Esophagus muscularis mucosa (tissue), 4 donors: ENCODE data around the gene SLC51A. TPM values are rescaled to one million over a fixed set of nuclear protein-coding genes. Genes with fewer than 3 reads are reported as not detected.

Experiments used
- DNase-seq: peaks from one replicate; pipeline ENCODE4 v3.0.0-alpha.2; 2017; ENCODE audit errors: extremely low spot score
- H3K27ac ChIP-seq, 4 donors: fragments of 200-600 bp; sonication (generic); replicated peaks in 1 of 4; 1 replicate in 3 of 4; 2 replicates in 1 of 4; pipeline ENCODE4 v1.5.1; 2016 to 2019; ENCODE audit warnings: mild to moderate bottlenecking in 1 of 4
- H3K27me3 ChIP-seq, 4 donors: fragments of 200-600 bp; sonication (generic); one replicate each; pipeline versions ENCODE4 v1.5.1 to v1.6.0; 2016 to 2019
- H3K36me3 ChIP-seq, 4 donors: fragments of 200-600 bp; sonication (generic); one replicate each; pipeline ENCODE4 v1.5.1; 2016 to 2019
- H3K4me1 ChIP-seq, 4 donors: fragments of 200-600 bp; sonication (generic); one replicate each; pipeline ENCODE4 v1.5.1; 2016 to 2019
- H3K4me3 ChIP-seq, 4 donors: fragments of 200-600 bp; sonication (generic); 1 replicate in 2 of 4; 2 replicates in 2 of 4; pipeline ENCODE4 v1.5.1; 2016 to 2019; ENCODE audit warnings: mild to moderate bottlenecking in 4 of 4, moderate library complexity in 1 of 4
- H3K9me3 ChIP-seq, 4 donors: fragments of 200-600 bp; sonication (generic); 1 replicate in 3 of 4; 2 replicates in 1 of 4; pipeline ENCODE4 v1.5.1; 2016 to 2019
- EP300 ChIP-seq: sonication (generic); formaldehyde crosslinking; IDR thresholded peaks from one replicate; pipeline ENCODE4 v1.6.1; 2017; ENCODE audit warnings: antibody characterized with exemption
- POLR2A ChIP-seq: fragments of 450-650 bp; IDR thresholded peaks from one replicate; pipeline ENCODE4 v1.6.1; 2017; ENCODE audit warnings: antibody characterized with exemption, moderate library complexity, mild to moderate bottlenecking, low read depth
- POLR2AphosphoS5 ChIP-seq, 2 donors: sonication (generic); formaldehyde crosslinking; IDR thresholded peaks; one replicate each; pipeline ENCODE4 v1.6.1; 2017; ENCODE audit warnings: antibody characterized with exemption in 2 of 2
- WGBS: methylation state at CpG from one replicate; pipeline ENCODE4 v1.1.5; 2018; 5-methylcytosine and 5-hydroxymethylcytosine counted together
- intact Hi-C: fragments of 100-400 bp; cut with DNase I; formaldehyde crosslinking; loops from one replicate; pipeline ENCODE4 v1.15.1; 2023
- total RNA-seq, 4 donors: library from RNA; depleted of rRNA; stranded (reverse); fragments of >200 nt; gene quantifications; one replicate each; pipeline versions ENCODE4 v1.1.0 to v1.2.1, GENCODE V29; 2016
- TF ChIP-seq, protein P1 (sequence below), 3 experiments: fragments of 200-600 bp in 2 of 3; fragments of 450-650 bp in 1 of 3; sonication (generic) in 2 of 3; IDR thresholded peaks; one replicate each; pipeline ENCODE4 v1.5.1; 2017 to 2019; ENCODE audit warnings: antibody characterized with exemption in 3 of 3, mild to moderate bottlenecking in 2 of 3, moderate library complexity in 1 of 3

SLC51A gene
- total RNA-seq, 4 donors from 2014 or later, result not detected

GRCh38 chr3:196215493-196216020 lies 777 bp upstream of the SLC51A start:
- intact Hi-C loops, result no loop called here
- H3K4me1 ChIP-seq, result peaks cover 5 to 15% (median 13%) of the 10 kb centered on the region in 4 donors
- 81% methylated on average over 10 of the region's 10 CpGs for WGBS
- peaks cover 0 to 32% (median 2%) of the 10 kb centered on the region in 4 donors for H3K27me3 ChIP-seq
- H3K27ac ChIP-seq, result no peak overlapping the region
- no peaks in the 10 kb centered on the region for H3K9me3 ChIP-seq
- no peak for DNase-seq
- H3K36me3 ChIP-seq, result no peaks in the 10 kb centered on the region
- no peak overlapping the region for H3K4me3 ChIP-seq
- TF ChIP-seq POLR2AphosphoS5 (IDR thresholded peaks at IDR 0.05) (no peak), EP300 (no peak), POLR2A (no peak)
- TF ChIP-seq, protein P1, sequence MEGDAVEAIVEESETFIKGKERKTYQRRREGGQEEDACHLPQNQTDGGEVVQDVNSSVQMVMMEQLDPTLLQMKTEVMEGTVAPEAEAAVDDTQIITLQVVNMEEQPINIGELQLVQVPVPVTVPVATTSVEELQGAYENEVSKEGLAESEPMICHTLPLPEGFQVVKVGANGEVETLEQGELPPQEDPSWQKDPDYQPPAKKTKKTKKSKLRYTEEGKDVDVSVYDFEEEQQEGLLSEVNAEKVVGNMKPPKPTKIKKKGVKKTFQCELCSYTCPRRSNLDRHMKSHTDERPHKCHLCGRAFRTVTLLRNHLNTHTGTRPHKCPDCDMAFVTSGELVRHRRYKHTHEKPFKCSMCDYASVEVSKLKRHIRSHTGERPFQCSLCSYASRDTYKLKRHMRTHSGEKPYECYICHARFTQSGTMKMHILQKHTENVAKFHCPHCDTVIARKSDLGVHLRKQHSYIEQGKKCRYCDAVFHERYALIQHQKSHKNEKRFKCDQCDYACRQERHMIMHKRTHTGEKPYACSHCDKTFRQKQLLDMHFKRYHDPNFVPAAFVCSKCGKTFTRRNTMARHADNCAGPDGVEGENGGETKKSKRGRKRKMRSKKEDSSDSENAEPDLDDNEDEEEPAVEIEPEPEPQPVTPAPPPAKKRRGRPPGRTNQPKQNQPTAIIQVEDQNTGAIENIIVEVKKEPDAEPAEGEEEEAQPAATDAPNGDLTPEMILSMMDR (IDR thresholded peaks at IDR 0.05), result no peak

DNA sequence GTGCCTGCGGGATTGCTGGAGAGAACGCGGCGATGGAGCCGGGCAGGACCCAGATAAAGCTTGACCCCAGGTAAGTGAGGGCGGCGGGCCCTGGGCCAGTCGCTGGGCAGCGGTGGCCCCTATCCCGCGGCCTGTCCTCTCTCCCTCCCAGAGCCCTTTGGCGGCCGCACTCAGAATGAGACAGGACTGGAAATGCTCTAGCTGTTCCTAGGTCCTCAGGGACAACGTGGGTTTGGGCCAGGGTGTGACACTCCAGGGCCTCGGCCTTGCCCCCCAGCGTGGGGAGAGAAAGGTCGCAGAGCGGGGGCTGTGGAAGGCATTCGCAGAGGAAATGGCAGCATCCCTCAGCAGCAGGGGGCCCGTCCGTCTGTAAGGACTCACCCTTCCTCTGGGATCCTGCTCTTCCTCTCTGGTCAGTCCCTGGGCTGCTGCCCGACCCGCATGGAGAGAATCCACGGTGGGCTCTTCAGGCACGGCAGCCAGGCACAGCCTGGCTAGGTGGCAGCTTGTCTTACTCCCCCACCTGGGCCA lies 412 bp downstream of the SLC51A start:
- Histone ChIP-seq H3K9me3 (no peaks in the 10 kb centered on the region), H3K36me3 (no peaks in the 10 kb centered on the region), H3K4me3 (no peak overlapping the region), H3K27ac (no peak overlapping the region), H3K27me3 (peaks cover 0 to 32% (median 2%) of the 10 kb centered on the region in 4 donors), H3K4me1 (peaks cover 5 to 15% (median 13%) of the 10 kb centered on the region in 4 donors)
- intact Hi-C loops, result no loop called here
- 80% methylated on average over 1 of the region's 25 CpGs for WGBS
- TF ChIP-seq POLR2A, result no peak
- no peak for TF ChIP-seq EP300
- no peak for TF ChIP-seq POLR2AphosphoS5 (IDR thresholded peaks at IDR 0.05)
- TF ChIP-seq, protein P1 (IDR thresholded peaks at IDR 0.05), result no peak
- no peak for DNase-seq

GRCh38 chr3:196217307-196218154 lies 1.2 kb downstream of the SLC51A start:
- WGBS, result 96% methylated on average over 10 of the region's 12 CpGs

GRCh38 chr3:196218155-196218712 lies 1.9 kb downstream of the SLC51A start:
- peaks cover 0 to 32% (median 2%) of the 10 kb centered on the region in 4 donors for H3K27me3 ChIP-seq
- H3K27ac ChIP-seq, result no peak overlapping the region
- DNase-seq, result no peak
- H3K36me3 ChIP-seq, result no peaks in the 10 kb centered on the region
- no peak overlapping the region for H3K4me3 ChIP-seq
- H3K4me1 ChIP-seq, result peaks cover 5 to 15% (median 13%) of the 10 kb centered on the region in 4 donors
- intact Hi-C loops, result no loop called here
- WGBS, result 96% methylated on average over 13 of the region's 13 CpGs
- H3K9me3 ChIP-seq, result no peaks in the 10 kb centered on the region
- TF ChIP-seq EP300 (no peak), POLR2A (no peak), POLR2AphosphoS5 (IDR thresholded peaks at IDR 0.05) (no peak)
- TF ChIP-seq, protein P1 (IDR thresholded peaks at IDR 0.05), result no peak

More at GRCh38 chr3:196217307-196218154, 1.2 kb downstream of the SLC51A start:
- Histone ChIP-seq H3K9me3 (no peaks in the 10 kb centered on the region), H3K27me3 (peaks cover 0 to 32% (median 2%) of the 10 kb centered on the region in 4 donors), H3K27ac (no peak overlapping the region), H3K4me1 (peaks cover 5 to 15% (median 13%) of the 10 kb centered on the region in 4 donors), H3K4me3 (no peak overlapping the region), H3K36me3 (no peaks in the 10 kb centered on the region)
- no peak for DNase-seq
- intact Hi-C loops, result no loop called here
- TF ChIP-seq POLR2A (no peak), POLR2AphosphoS5 (IDR thresholded peaks at IDR 0.05) (no peak), EP300 (no peak)
- TF ChIP-seq, protein P1 (IDR thresholded peaks at IDR 0.05), result no peak
